Left ventricle myocardium inferior (tissue), 1 donor: ENCODE measurements around the gene MN1. TPM values are rescaled to one million over a fixed set of nuclear protein-coding genes. Genes with fewer than 3 reads are reported as not detected.

Experiments
- DNase-seq: peaks from one replicate; pipeline ENCODE4 v3.0.0-alpha.2; 2020
- H3K27ac ChIP-seq: fragments of 200-600 bp; replicated peaks from 2 replicates; pipeline ENCODE4 v1.8.0; 2021
- H3K27me3 ChIP-seq: fragments of 200-600 bp; 2 replicates; pipeline ENCODE4 v1.8.0; 2021; ENCODE audit warnings: low read depth
- H3K36me3 ChIP-seq: fragments of 200-600 bp; 2 replicates; pipeline ENCODE4 v1.8.0; 2021
- H3K4me1 ChIP-seq: fragments of 200-600 bp; 2 replicates; pipeline ENCODE4 v1.8.0; 2021
- H3K4me3 ChIP-seq: fragments of 200-600 bp; 2 replicates; pipeline ENCODE4 v1.8.0; 2021; ENCODE audit warnings: mild to moderate bottlenecking, moderate library complexity
- H3K9me3 ChIP-seq: fragments of 200-600 bp; replicated peaks from 2 replicates; pipeline ENCODE4 v1.8.0; 2021
- intact Hi-C: fragments of 100-400 bp; cut with micrococcal nuclease; formaldehyde crosslinking; loops from one replicate; pipeline ENCODE4 v1.11.0; 2022
- total RNA-seq: library from RNA; stranded (reverse); fragmentation: NEBNext Ultra II Directional; extraction: Animal tissue kit (Norgen Biotek cat#: 25700); gene quantifications from one replicate; pipeline ENCODE4 v1.2.1, GENCODE V29; 2021
- TF ChIP-seq, protein P1 (sequence below): fragments of 200-600 bp; IDR thresholded peaks from 2 replicates; pipeline ENCODE4 v1.8.0; 2021; ENCODE audit warnings: antibody characterized with exemption, mild to moderate bottlenecking, borderline replicate concordance
- donor health status: DM: no; HTN: yes; CAD: no; lungs with severe emphysema.

Gene MN1
- total RNA-seq, 1 donor from 2014 or later, result 7.7 TPM

DNA sequence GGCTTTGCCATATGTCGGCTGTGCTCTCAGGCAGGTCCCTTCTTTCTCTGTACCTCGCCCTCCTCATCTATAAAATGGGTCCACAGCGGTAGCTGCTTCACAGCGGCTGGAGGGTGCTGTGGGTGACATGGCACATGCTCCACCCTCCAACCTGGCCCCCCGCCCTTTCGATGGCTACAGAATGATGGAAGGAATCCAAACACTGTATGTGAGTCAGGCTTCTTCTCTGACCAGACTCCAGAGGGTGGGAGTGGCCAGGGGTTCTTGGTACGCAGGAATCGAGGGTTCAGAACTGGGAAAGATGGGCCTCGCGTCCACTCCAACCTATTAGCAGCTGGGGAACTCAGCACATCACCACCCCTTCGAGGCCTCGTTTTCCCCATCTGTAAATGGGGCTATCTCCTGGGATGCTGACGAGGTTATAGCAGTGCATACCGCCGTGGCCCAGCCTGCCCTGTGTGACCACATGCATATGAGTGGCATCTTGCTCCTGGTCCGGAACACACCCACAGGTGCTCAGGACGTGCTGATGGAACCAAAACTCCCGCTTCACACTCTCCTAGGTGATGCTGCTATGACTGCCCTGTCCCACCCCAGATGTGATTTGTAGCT is 26.4 kb downstream of the MN1 start:
- intact Hi-C loops, result no loop called here
- no peak for DNase-seq
- H3K9me3 ChIP-seq, result no peaks in the 10 kb centered on the region
- peaks cover 57% of the 10 kb centered on the region for H3K4me1 ChIP-seq
- peak overlapping the region; percentile 41 for H3K4me3 ChIP-seq
- no peaks in the 10 kb centered on the region for H3K27me3 ChIP-seq
- H3K27ac ChIP-seq, result peak overlapping the region; percentile 82
- TF ChIP-seq, protein P1, sequence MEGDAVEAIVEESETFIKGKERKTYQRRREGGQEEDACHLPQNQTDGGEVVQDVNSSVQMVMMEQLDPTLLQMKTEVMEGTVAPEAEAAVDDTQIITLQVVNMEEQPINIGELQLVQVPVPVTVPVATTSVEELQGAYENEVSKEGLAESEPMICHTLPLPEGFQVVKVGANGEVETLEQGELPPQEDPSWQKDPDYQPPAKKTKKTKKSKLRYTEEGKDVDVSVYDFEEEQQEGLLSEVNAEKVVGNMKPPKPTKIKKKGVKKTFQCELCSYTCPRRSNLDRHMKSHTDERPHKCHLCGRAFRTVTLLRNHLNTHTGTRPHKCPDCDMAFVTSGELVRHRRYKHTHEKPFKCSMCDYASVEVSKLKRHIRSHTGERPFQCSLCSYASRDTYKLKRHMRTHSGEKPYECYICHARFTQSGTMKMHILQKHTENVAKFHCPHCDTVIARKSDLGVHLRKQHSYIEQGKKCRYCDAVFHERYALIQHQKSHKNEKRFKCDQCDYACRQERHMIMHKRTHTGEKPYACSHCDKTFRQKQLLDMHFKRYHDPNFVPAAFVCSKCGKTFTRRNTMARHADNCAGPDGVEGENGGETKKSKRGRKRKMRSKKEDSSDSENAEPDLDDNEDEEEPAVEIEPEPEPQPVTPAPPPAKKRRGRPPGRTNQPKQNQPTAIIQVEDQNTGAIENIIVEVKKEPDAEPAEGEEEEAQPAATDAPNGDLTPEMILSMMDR, result no peak
- H3K36me3 ChIP-seq, result no peaks in the 10 kb centered on the region

DNA sequence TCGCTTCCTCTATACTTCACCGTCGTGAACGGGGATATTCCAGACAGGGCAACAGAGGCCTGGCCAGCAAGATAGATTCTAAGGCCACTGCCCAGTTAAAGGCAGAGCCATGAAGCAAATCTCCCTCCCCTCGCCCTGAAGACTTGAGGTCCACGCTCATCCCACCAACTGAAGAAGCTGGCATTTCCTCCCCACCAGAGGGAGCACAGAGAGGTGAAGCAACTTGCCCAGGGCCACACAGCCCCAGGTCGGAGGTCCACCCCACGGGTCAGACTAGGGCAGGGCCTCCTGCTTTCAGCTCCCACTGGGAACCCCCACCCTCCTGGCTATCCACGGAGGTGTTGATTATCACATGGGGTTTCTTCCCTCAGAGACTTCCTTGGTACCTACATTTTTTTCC is 27.4 kb downstream of the MN1 start:
- Histone ChIP-seq H3K9me3 (no peaks in the 10 kb centered on the region), H3K4me3 (no peak overlapping the region), H3K27ac (no peak overlapping the region), H3K4me1 (peaks cover 47% of the 10 kb centered on the region), H3K36me3 (no peaks in the 10 kb centered on the region), H3K27me3 (no peaks in the 10 kb centered on the region)
- TF ChIP-seq, protein P1, result no peak
- DNase-seq, result no peak
- intact Hi-C loops, result no loop called here

DNA sequence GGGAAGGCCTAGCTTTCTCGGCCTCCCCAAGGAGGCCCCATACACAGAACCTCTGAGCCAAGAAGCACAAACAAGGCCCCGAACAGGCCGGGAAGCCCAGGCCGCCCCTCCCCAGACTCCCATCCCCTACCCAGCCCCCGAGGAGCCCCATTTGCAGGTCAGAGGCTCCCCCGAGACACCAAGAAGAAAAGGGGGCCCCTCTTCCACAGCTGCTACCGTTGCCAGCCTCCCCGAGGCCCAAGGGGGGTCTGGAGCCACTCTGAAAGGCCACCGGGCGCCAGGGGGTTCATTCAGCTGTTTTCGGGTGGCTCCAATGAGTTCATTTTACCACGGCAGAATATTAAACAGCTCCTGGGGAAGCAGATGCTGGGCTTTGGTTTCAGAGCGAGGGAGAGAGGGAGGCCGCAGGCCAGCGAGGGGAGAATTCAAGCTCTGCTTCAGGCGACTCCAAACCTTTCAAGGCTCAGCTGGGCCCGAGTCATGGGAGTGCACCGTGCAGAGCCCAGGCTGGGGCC is 28.5 kb downstream of the MN1 start:
- no peak overlapping the region for H3K27ac ChIP-seq
- peaks cover 36% of the 10 kb centered on the region for H3K4me1 ChIP-seq
- DNase-seq, result no peak
- no peaks in the 10 kb centered on the region for H3K27me3 ChIP-seq
- no peaks in the 10 kb centered on the region for H3K9me3 ChIP-seq
- H3K4me3 ChIP-seq, result no peak overlapping the region
- TF ChIP-seq, protein P1, result no peak
- no peaks in the 10 kb centered on the region for H3K36me3 ChIP-seq
- intact Hi-C loops, result no loop called here

DNA sequence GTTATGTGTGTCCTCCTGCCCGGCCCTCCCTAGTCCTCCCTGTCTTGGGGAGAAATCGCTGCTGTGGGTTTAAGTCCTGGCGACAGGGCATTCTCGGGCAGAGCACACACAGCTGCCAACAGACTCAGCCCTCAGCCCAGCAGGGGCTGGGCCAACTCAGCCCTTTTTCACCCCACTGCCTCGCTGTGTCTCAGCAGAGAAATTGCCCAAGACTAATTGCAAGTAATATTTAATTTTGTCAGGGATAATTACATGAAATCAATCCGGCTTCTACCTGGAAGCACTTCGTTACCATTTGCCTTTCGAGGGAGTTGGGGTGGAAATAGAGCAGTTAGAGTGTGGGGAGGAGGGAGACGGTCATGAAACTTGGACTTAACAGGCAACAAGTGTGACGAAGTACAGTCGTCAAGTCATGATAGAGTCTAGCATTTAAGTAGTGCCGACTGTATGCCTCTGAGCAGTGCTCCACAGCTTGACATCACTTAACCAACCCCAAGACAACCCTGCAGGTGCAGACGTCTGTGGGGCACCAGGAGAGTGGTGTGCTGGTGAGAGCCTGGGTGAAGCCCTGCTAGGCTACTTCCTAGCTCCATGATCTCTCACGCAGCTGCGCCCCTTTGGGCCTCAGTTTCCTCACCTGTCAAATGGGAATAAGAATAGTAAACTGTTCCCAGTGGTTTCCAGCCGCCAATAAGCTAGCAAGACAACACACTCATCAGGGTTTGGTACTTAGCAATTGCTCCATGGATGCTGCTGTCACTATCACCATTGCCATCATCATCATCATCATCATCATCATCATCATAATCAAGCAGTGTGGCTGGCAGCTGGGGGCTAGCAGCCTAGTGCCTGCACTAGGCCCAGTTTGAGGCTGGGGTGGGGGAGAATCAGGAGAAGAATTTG is 29.2 kb downstream of the MN1 start:
- no peaks in the 10 kb centered on the region for H3K36me3 ChIP-seq
- intact Hi-C loops, result no loop called here
- no peaks in the 10 kb centered on the region for H3K9me3 ChIP-seq
- no peaks in the 10 kb centered on the region for H3K27me3 ChIP-seq
- no peak overlapping the region for H3K4me3 ChIP-seq
- peaks cover 31% of the 10 kb centered on the region for H3K4me1 ChIP-seq
- no peak overlapping the region for H3K27ac ChIP-seq
- DNase-seq, result no peak
- TF ChIP-seq, protein P1, result no peak

DNA sequence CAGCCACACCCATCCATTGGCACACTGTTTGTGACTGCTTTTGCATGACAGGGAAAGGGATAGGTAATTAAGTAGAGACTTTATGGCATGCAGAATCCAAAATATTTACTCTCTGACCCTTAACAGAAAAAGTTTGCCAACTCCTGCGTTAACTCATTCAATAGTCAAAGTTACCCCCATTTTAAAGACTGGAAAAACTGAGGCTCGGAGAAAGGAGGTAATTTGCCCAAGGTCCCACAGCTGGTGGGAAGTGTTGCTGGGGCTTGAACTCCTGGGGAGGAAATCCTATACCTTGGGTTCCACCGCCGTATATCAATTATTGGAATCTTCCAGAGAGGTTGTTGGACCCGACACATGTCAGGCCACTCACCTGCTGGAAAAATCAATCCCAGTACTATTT is 29.9 kb downstream of the MN1 start:
- TF ChIP-seq, protein P1, result no peak
- no peaks in the 10 kb centered on the region for H3K9me3 ChIP-seq
- H3K27me3 ChIP-seq, result no peaks in the 10 kb centered on the region
- no peak overlapping the region for H3K4me3 ChIP-seq
- peaks cover 25% of the 10 kb centered on the region for H3K4me1 ChIP-seq
- H3K27ac ChIP-seq, result no peak overlapping the region
- no peak for DNase-seq
- H3K36me3 ChIP-seq, result no peaks in the 10 kb centered on the region
- intact Hi-C loops, result no loop called here
